Activated naive CD4-positive, alpha-beta T cell treated with anti-CD3 and anti-CD28 coated beads, Interleukin-2, amount 10 ng/mL, durations not matched to agents 7 days and 5 days (primary cell): Measurements from ENCODE around the gene VAV2.
"Not testable (repeated sequence)": the region's sequence is repeated elsewhere in the genome, so short reads cannot be mapped to it uniquely, and the experiment has no call there.

ENCODE experiments used
- CTCF ChIA-PET: fragments of 350-600 bp; sonication (Branson Sonifier 250); formaldehyde crosslinking; loops from one replicate; lab custom pipeline; 2021; ENCODE audit warnings: antibody characterized with exemption; lab: Charles Lee
- DNase-seq: peaks from one replicate; pipeline ENCODE4 v3.0.0-alpha.2; 2020
- H3K27ac Mint-ChIP-seq: one replicate; pipeline ENCODE4 v1.8.0; 2021; ENCODE audit warnings: mild to moderate bottlenecking, moderate library complexity, mixed read lengths
- H3K27me3 Mint-ChIP-seq: one replicate; pipeline ENCODE4 v1.8.0; 2021; ENCODE audit warnings: mild to moderate bottlenecking, mixed read lengths
- H3K36me3 Mint-ChIP-seq: one replicate; pipeline ENCODE4 v1.8.0; 2021; ENCODE audit warnings: mixed read lengths
- H3K4me1 Mint-ChIP-seq: one replicate; pipeline ENCODE4 v1.8.0; 2021; ENCODE audit warnings: mixed read lengths
- H3K4me3 Mint-ChIP-seq: one replicate; pipeline ENCODE4 v1.8.0; 2021; ENCODE audit warnings: mild to moderate bottlenecking, moderate library complexity, mixed read lengths
- H3K9me3 Mint-ChIP-seq: one replicate; pipeline ENCODE4 v1.8.0; 2021; ENCODE audit warnings: mixed read lengths

VAV2 gene

GRCh38 chr9:133754187-133754586 lies 237.9 kb downstream of the VAV2 start:
- Mint-ChIP-seq H3K9me3 (no peaks in the 10 kb centered on the region), H3K27ac (no peak overlapping the region), H3K4me3 (no peak overlapping the region), H3K27me3 (peaks cover 27% of the 10 kb centered on the region), H3K36me3 (no peaks in the 10 kb centered on the region), H3K4me1 (peaks cover 4% of the 10 kb centered on the region)
- CTCF ChIA-PET, result no interaction called here
- no peak for DNase-seq

- Mint-ChIP-seq H3K27ac (no peak overlapping the region), H3K9me3 (no peaks in the 10 kb centered on the region), H3K4me1 (peaks cover 4% of the 10 kb centered on the region), H3K4me3 (no peak overlapping the region), H3K27me3 (peaks cover 29% of the 10 kb centered on the region), H3K36me3 (no peaks in the 10 kb centered on the region)
- CTCF ChIA-PET, result interaction anchor here (1.2 kb wide), 1 partner anchor 11 kb away, joined by 3 read pairs; no protein-coding TSS in a partner anchor
- no peak for DNase-seq
Observed at GRCh38 chr9:133752739-133753446, 239.2 kb downstream of the VAV2 start.

- CTCF ChIA-PET, result interaction anchor here (1.1 kb wide), 1 partner anchor 161 kb away, joined by 4 read pairs; no protein-coding TSS in a partner anchor
- H3K4me3 Mint-ChIP-seq, result no peak overlapping the region
- DNase-seq, result no peak
- H3K36me3 Mint-ChIP-seq, result no peaks in the 10 kb centered on the region
- H3K9me3 Mint-ChIP-seq, result no peaks in the 10 kb centered on the region
- no peak overlapping the region for H3K27ac Mint-ChIP-seq
- H3K27me3 Mint-ChIP-seq, result peaks cover 34% of the 10 kb centered on the region
- peaks cover 4% of the 10 kb centered on the region for H3K4me1 Mint-ChIP-seq
Observed at GRCh38 chr9:133750982-133751649, 241.0 kb downstream of the VAV2 start.

- Mint-ChIP-seq H3K36me3 (no peaks in the 10 kb centered on the region), H3K4me1 (no peaks in the 10 kb centered on the region), H3K4me3 (no peak overlapping the region), H3K9me3 (no peaks in the 10 kb centered on the region), H3K27ac (no peak overlapping the region), H3K27me3 (peaks cover 31% of the 10 kb centered on the region)
- DNase-seq, result no peak
- CTCF ChIA-PET, result no interaction called here
Observed at GRCh38 chr9:133747309-133747708, 244.8 kb downstream of the VAV2 start.

GRCh38 chr9:133744528-133744927 lies 247.6 kb downstream of the VAV2 start:
- H3K4me3 Mint-ChIP-seq, CTCF ChIA-PET, H3K36me3 Mint-ChIP-seq, H3K27ac Mint-ChIP-seq, H3K4me1 Mint-ChIP-seq, H3K9me3 Mint-ChIP-seq, DNase-seq: not testable (repeated sequence)
- peaks cover 22% of the 10 kb centered on the region for H3K27me3 Mint-ChIP-seq

GRCh38 chr9:133742849-133743444 lies 249.2 kb downstream of the VAV2 start:
- CTCF ChIA-PET, result interaction anchor here (0.6 to 1.9 kb wide), 14 partner anchors 9 to 219 kb away, joined by 3 to 10 read pairs (median 4); partner anchors contain the start of gene FAM163B
- H3K27ac Mint-ChIP-seq, result no peak overlapping the region
- peak; percentile 81 for DNase-seq

GRCh38 chr9:133742251-133742650 lies 249.9 kb downstream of the VAV2 start:
- no peaks in the 10 kb centered on the region for H3K36me3 Mint-ChIP-seq
- no peak overlapping the region for H3K4me3 Mint-ChIP-seq
- H3K9me3 Mint-ChIP-seq, result no peaks in the 10 kb centered on the region
- H3K27ac Mint-ChIP-seq, result no peak overlapping the region
- no peak for DNase-seq
- CTCF ChIA-PET, result interaction anchor here (0.8 to 1.9 kb wide), 9 partner anchors 8 to 153 kb away, joined by 3 to 10 read pairs (median 5); partner anchors contain the start of gene FAM163B
- peaks cover 23% of the 10 kb centered on the region for H3K27me3 Mint-ChIP-seq
- no peaks in the 10 kb centered on the region for H3K4me1 Mint-ChIP-seq

More at GRCh38 chr9:133742849-133743444, 249.2 kb downstream of the VAV2 start:
- Mint-ChIP-seq H3K9me3 (no peaks in the 10 kb centered on the region), H3K4me1 (no peaks in the 10 kb centered on the region), H3K4me3 (no peak overlapping the region), H3K27me3 (peaks cover 28% of the 10 kb centered on the region), H3K36me3 (no peaks in the 10 kb centered on the region)

- CTCF ChIA-PET, result interaction anchor here (0.9 to 1.9 kb wide), 4 partner anchors 11 to 133 kb away, joined by 3 to 10 read pairs (median 6); partner anchors contain the start of gene FAM163B
- Mint-ChIP-seq H3K4me1 (no peaks in the 10 kb centered on the region), H3K4me3 (no peak overlapping the region), H3K36me3 (no peaks in the 10 kb centered on the region), H3K27ac (no peak overlapping the region), H3K27me3 (peaks cover 23% of the 10 kb centered on the region), H3K9me3 (no peaks in the 10 kb centered on the region)
- DNase-seq, result no peak
Observed at GRCh38 chr9:133741716-133742115, 250.4 kb downstream of the VAV2 start.

- no peaks in the 10 kb centered on the region for H3K4me1 Mint-ChIP-seq
- H3K36me3 Mint-ChIP-seq, result no peaks in the 10 kb centered on the region
- no peaks in the 10 kb centered on the region for H3K9me3 Mint-ChIP-seq
- no peak overlapping the region for H3K4me3 Mint-ChIP-seq
- no peak for DNase-seq
- H3K27ac Mint-ChIP-seq, result no peak overlapping the region
- peaks cover 20% of the 10 kb centered on the region for H3K27me3 Mint-ChIP-seq
- CTCF ChIA-PET, result no interaction called here
Observed at GRCh38 chr9:133740911-133741310, 251.2 kb downstream of the VAV2 start.

- Mint-ChIP-seq H3K4me3 (no peak overlapping the region), H3K9me3 (no peaks in the 10 kb centered on the region), H3K4me1 (no peaks in the 10 kb centered on the region), H3K27me3 (peaks cover 18% of the 10 kb centered on the region), H3K36me3 (no peaks in the 10 kb centered on the region), H3K27ac (no peak overlapping the region)
- CTCF ChIA-PET, result interaction anchor here (0.8 to 1.2 kb wide), 2 partner anchors 10 to 17 kb away, joined by 3 read pairs; no protein-coding TSS in a partner anchor
- no peak for DNase-seq
Observed at GRCh38 chr9:133739408-133740280, 252.5 kb downstream of the VAV2 start.

- Mint-ChIP-seq H3K27ac (no peak overlapping the region), H3K27me3 (peaks cover 18% of the 10 kb centered on the region), H3K4me3 (no peak overlapping the region), H3K36me3 (no peaks in the 10 kb centered on the region), H3K9me3 (no peaks in the 10 kb centered on the region), H3K4me1 (no peaks in the 10 kb centered on the region)
- no peak for DNase-seq
- CTCF ChIA-PET, result interaction anchor here (0.8 kb wide), 1 partner anchor 16 kb away, joined by 3 read pairs; no protein-coding TSS in a partner anchor
Observed at GRCh38 chr9:133738640-133739225, 253.4 kb downstream of the VAV2 start.

- no peaks in the 10 kb centered on the region for H3K36me3 Mint-ChIP-seq
- H3K27me3 Mint-ChIP-seq, result peaks cover 16% of the 10 kb centered on the region
- H3K27ac Mint-ChIP-seq, result no peak within 1 kb of the TSS
- H3K4me1 Mint-ChIP-seq, result no peaks in the 10 kb centered on the region
- no peak within 1 kb of the TSS for H3K4me3 Mint-ChIP-seq
- no peaks in the 10 kb centered on the region for H3K9me3 Mint-ChIP-seq
- DNase-seq, result peak; percentile 46
- CTCF ChIA-PET, result no interaction called here
Observed at GRCh38 chr9:133737774-133738639, 254.1 kb downstream of the VAV2 start, which contains the start of gene SARDH. SARDH (minus strand) TSS chr9:133738352; CDS start chr9:133734173, 4,179 bp downstream.
